Activated CD4-positive, alpha-beta T cell treated with anti-CD3 and anti-CD28 coated beads, Interleukin-2, Interleukin-6, amounts not matched to agents 100 ng/mL and 50 ng/mL, durations not matched to agents 16 hours and 8 hours (primary cell): Measurements from ENCODE around the gene AOPEP.
"Not testable (repeated sequence)": the region's sequence is repeated elsewhere in the genome, so short reads cannot be mapped to it uniquely, and the experiment has no call there.

Experiments used
- DNase-seq: peaks from one replicate; pipeline ENCODE4 v3.0.0-alpha.2; 2020

AOPEP gene

DNA sequence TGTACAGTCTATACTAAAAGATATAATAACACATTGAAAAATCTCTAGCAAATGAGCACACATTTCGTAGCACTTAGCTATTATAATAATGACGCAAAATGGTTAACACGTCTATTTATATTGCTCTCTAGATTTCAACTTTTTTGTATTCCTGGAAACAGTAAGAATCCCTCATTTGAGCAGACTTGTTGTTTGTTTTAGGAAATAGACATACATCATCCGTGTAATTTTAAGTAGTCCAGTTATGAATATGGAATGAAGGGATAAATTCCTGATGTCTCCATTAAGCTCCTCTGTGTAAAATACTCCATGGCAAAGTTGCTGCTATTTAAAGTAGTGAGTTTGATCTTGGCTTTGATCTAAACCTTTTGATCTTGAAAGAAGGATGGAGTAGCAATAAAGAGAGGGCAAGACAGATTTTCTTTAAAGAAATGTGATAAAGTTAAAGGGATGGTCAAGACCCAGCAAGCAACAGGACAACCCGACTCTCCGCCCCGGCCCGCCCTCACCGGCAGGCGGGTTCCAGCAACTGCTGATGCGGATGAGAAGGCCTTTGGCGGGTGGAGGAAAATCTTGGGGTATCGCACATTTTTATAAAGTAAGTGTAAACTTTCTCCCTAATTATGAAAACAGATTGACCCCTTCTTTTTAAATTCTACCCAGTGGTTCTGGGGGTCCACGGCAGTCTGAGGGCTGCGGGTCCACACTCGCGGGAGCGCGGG is 277.4 kb downstream of the AOPEP start:
- peak; percentile 36 for DNase-seq

GRCh38 chr9:95004411-95005277 is 278.1 kb downstream of the AOPEP start:
- peak; percentile 42 for DNase-seq

DNA sequence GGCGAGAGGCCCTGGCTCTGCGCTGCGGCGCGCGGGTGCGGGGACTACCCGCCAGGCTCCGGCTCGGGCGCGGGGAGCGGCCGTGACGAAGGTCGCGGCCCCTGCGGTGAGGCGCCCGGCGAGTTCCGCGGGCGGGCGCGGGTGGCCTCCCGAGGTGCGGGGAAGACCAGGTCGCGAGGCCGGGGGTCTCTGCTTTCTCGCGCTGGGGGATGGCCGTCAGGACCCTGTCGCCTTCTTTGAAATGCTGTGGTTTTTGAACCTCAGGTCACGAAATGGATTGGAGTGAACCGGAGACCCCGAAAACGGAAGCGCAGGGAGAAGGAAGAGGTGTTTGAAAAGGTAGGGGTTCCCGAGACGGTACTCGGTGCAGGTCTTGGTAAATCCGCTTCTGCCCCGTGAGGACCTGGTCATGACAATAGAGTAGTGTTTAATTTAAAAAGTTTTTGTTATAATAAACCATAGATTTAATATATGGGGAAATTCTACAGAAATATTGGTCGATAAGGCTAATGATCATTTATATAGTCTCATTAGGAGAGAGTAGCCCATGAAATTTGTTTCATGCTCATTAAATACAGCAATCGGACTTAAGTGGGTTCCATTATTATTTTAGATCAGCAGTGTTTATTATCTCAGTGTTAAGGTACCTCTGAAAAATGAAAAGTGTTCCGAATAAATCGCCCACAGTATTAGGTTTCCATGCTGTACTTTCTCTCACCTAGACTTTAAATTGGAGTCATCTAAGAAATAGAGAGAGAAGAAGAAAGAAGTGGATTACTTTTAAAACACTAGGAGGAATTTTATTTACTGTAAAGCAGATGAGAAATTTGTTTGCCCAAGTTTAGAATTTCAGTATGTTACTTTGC is 279.0 kb downstream of the AOPEP start:
- DNase-seq: peak; percentile 15

DNA sequence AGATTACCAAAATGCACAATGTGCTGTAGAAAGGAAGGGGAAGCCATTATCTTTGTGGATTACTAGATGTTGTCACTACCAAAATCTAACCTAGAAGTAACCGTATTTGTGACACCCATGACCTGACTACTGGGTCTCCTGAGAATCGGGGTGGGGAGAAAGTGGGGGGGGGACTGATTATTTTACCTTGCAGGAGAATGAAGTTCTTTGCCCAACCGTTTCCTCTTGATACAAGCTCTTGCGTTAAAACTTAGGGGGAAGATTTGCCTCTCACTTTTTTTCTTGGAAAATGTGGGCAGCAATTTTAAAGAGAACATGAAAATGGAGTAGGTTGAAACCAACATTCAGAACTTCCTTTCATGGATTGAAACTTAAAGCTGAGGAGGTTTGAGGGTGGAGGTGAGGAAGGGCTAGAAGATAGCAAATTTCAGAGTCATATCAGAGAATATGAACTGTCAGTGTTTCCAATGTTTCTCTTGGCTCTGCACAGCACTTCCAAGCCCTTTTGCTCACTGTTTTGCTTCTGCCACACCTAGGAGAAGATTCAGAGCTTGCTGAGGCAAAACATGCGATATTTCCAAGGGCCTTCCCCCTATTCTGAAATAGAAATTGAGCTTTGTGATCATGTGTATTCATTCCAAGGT is 280.8 kb downstream of the AOPEP start:
- DNase-seq: peak; percentile 12

- no peak for DNase-seq
Measured at GRCh38 chr9:95008151-95008771, 281.8 kb downstream of the AOPEP start.

DNA sequence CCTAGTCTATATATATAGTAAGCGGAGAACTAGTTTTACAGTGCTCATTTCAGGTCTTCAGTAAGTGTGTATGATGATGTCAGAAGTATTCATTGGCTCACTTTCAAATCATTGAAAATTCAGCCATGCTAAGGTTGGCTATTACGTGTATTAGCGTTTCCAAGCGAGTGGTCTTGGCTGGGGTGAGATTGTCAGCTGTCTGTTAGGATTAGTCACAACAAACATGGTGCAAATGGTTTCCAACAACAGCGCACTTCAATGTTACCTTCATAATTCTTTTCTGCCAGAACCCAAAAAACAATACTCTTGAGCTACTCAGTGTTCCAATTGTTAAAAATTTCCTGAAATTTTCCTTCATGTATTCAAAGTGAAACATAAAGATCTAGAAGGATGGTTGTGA is 283.0 kb downstream of the AOPEP start:
- DNase-seq: no peak

GRCh38 chr9:95010431-95010838 is 283.9 kb downstream of the AOPEP start:
- DNase-seq: no peak

DNA sequence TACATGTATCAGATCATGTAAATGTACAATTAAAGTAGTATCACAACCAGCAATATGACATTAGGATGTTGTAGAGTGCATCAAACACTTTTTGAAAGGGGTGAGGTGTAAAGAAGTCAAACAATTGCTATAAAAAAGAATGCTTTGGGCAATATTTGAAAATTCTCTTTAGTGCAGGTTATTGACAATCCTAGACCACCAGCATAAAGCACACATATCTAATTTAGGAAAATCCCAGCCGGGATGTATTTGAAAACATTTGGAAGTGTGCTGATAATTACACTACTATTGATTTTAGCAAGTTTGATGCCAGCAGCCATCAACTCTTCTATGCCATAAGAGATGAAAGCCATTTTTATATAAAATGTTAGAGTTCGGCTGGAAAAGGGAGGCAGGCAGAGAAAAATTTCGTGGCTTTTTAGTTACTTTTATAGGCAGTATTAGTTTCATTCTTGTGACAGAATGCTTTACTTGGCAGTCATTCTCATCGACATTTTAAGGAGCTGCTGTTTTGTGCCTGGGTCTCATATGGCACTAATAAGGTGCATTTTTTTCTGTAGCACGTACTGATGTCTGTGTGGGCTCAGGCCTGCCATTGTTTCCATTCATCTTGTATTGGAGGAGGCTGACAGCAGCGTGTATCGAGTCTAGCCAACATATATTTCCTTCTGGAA is 285.7 kb downstream of the AOPEP start:
- DNase-seq: no peak

GRCh38 chr9:95012902-95013301 is 286.4 kb downstream of the AOPEP start:
- DNase-seq: no peak

DNA sequence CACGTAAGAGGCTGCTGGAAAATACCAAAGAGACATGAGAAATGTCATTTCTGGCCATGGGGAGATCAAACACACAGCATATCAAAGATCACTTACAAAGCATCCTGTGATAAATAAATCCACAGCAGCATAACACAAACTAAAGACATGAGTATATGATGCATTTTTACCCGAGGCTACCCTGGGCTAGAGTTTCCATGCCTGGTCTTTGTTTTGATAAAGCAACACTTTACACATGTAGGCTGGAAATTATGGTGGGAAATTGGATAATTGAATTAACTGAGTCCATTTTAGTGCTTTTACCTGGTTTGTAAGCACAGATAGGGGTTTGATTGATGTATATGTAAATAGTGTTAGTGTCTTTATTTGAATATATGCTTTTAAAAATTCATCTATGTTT is 288.4 kb downstream of the AOPEP start:
- DNase-seq: no peak

GRCh38 chr9:95015569-95015968 is 289.1 kb downstream of the AOPEP start:
- DNase-seq: no peak

DNA sequence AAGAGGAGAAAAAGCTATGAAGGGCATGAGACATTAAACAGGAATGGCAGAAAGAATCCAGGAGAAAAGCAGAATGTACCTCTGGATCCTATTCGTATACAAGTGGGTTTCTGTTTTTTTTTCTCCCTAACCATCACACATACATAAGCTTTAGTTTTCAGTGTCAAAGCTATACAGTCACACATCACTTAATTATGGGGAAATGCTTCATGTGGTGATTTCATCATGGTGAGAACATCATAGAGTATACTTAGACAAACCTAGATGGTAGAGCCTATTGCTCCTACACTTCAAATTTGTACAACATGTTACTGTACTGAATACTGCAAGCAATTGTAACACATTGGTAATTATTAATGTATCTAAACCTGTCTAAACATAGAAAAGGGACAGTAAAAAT is 290.6 kb downstream of the AOPEP start:
- no peak for DNase-seq

- DNase-seq: no peak
Measured at GRCh38 chr9:95017661-95018060, 291.2 kb downstream of the AOPEP start.

DNA sequence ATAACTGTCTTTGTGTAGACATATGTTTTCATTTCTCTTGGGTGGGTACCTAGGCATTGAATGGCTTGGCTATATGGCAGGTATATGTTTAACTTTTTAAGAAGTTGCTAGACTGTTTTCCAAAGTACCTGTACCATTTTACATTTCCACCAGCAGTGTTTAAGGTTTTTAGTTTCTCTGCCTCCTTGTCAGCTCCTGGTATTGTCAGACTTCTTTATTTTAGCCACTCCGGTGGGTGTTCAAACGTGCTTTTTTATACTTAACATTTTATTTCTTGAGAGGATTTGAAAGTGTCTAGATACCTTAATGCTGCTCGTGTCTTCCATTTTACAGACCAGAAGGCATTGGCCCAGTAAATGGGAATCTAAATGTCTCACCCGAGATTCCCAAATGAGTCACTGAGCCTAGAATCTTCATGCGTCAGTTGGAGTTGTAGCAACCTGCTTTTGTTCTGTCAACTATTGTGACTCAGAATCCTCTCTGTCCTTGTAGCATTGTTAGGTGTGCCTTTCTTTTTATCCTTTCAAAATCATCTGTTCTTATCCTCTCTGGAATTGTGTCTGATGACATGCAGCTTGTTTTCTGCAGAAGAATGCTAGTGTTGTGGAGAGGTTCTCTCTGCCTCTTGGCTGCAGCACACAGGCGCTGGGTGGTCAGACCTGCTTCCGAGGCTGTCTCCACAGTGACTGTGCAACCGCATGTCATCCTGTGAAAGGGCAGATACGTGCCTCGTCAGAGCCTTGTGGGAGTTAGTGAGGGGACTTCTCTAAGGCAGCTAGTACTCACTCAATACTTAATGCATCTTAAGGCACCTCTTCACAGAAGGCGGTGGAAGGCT is 291.8 kb downstream of the AOPEP start:
- peak; percentile 15 for DNase-seq

DNA sequence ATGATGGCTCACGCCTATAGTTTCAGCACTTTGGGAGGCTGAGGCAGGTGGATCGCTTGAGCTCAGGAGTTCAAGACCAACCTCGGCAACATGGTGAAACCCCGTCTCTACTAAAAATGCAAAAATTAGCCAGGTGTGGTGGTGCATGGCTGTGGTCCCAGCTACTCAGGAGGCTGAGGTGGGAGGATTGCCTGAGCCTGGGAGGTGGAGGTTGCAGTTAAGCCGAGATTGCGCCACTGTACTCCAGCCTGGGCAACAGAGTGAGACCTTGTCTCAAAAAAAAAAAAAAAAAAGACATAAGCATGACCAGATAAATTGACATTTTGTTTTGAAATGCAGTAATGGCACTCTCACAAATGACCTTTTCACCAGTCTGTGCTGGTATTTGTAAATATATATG is 294.1 kb downstream of the AOPEP start:
- DNase-seq: not testable (repeated sequence)

GRCh38 chr9:95021166-95021886 is 294.8 kb downstream of the AOPEP start:
- no peak for DNase-seq

DNA sequence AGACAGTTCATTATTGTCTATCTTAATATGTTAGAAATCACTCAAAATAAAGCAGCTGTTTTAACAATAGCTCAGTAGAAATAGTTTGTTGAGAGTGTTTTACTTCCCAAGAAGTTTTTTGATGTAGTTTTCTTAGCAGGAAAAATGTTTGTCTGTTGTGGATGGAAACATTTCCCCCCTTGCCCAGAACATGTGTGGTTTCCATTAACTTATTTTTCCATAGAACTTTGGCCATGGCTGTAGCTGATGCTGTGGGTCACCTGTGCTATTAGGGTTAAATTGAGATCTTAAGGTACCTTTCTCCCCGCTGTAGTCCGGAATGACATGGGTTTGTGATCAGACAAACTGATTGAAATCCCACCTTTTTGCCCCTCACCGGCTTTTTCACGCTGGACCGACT is 296.2 kb downstream of the AOPEP start:
- DNase-seq: no peak

DNA sequence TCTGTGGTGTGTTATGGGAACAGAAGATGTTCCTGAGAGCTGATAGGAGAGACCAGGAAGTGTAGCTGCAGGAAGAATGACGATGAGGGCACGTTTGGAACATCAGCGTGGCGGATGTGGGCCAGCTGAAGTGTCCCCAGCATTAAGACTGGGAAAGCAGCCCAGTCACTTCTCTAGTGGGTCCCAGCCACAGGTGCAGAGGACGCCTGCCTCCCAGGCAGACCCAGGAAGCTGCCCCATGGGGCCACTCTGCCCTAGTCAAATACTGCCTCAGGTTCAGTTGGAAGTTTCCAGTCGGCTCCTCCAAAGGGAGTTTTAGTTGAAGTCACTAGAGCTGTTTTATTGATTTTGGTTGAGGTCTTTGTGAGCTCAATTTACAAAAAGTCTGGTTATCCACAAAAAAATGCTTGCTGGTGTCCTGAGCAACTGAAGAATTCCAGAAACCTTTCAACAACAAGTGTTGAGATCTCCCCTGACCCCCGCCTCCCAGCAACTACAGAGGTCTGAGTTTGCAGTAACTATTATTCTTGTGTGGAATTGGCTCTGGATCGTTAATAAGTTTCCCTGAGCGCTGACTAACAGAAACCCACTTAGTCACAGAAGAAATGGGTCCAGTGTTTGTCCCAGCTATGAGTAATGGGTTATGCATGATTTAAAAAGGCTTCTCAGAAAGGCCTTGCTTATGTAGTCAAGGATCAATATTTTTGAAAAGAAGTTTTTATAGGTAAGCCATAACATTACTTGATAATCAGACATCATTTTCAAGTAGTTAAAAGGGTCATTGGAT is 296.9 kb downstream of the AOPEP start:
- no peak for DNase-seq

- no peak for DNase-seq
Measured at GRCh38 chr9:95024097-95024671, 297.7 kb downstream of the AOPEP start.
